ENCODE measurements around the gene C16orf96.

Gene C16orf96

DNA sequence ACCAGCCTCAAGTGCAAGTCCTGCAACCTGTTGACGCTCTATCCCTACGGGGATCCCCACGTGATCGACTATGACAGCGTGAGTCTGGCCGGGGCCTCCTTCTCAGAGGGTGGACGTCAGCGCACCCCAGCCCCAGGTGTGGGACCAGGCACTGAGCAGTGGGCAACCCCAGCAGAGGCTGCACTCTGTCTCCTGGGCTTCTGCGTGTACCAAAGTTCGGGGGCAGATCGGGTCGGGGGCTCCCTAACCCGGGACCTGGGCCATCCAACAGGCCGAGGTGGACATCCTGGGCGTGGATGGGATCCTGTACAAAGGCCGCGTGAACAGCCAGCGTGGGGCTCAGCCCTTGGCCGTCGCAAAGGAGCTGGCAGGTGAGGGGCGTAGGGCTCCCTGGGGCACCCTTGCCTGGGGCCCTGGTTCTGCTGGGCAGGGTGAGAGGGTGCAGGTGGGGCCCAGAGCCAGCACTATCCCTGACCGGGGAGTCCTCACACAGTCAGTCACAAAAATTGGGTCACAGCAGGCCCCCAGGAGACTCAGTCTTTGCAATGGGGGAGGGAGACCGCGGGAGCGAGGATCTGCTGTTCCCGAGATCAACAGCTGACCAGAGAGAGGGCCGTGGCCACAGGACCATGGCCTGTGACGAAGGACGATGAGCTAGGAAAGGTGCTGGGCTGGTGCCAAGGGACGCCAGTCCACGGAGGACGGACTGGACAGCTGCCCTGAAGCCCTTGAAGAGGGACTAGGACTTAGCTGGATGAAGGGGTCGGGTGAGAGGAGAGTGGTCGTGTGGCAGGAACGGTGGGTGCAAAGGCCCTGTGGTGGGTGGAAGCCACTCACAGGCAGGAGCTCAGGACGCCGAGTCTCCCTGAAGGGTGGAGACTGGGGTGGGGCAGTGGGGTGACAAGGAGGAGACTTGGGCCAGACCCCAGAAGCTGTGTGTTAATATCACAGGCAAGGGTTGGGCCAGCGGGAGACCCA, 38.6 kb downstream of the C16orf96 start:
- Histone ChIP-seq H3K27ac (ENCODE audit: low read depth, low read length) (no peak overlapping the region), H3K9me2 (replicated peaks; ENCODE audit: insufficient read depth, low read length) (no peaks in the 10 kb centered on the region), H3K4me3 (ENCODE audit: insufficient read depth, low read length, poor library complexity, severe bottlenecking) (no peak overlapping the region), H4K20me1 (ENCODE audit: low read depth, low read length) (no peaks in the 10 kb centered on the region), H3K36me3 (ENCODE audit: low read length) (no peaks in the 10 kb centered on the region), H3K79me2 (ENCODE audit: insufficient read depth, low read length) (no peaks in the 10 kb centered on the region), H3F3A (ENCODE audit: insufficient read depth) (no peaks in the 10 kb centered on the region), H3K9ac (ENCODE audit: low read length) (no peak overlapping the region), H2AFZ (ENCODE audit: low read depth, low read length, severe bottlenecking) (no peak overlapping the region), H3K27me3 (ENCODE audit: low read length) (no peaks in the 10 kb centered on the region), H3K9me3 (ENCODE audit: insufficient read depth, low read length) (no peaks in the 10 kb centered on the region), H3K4me2 (ENCODE audit: low read depth, low read length, poor library complexity, severe bottlenecking) (no peak overlapping the region)
- no peak for TF ChIP-seq EZH2phosphoT487 (conservative IDR thresholded peaks at IDR 0.05; ENCODE audit: low read length)
- TF ChIP-seq, protein P1, sequence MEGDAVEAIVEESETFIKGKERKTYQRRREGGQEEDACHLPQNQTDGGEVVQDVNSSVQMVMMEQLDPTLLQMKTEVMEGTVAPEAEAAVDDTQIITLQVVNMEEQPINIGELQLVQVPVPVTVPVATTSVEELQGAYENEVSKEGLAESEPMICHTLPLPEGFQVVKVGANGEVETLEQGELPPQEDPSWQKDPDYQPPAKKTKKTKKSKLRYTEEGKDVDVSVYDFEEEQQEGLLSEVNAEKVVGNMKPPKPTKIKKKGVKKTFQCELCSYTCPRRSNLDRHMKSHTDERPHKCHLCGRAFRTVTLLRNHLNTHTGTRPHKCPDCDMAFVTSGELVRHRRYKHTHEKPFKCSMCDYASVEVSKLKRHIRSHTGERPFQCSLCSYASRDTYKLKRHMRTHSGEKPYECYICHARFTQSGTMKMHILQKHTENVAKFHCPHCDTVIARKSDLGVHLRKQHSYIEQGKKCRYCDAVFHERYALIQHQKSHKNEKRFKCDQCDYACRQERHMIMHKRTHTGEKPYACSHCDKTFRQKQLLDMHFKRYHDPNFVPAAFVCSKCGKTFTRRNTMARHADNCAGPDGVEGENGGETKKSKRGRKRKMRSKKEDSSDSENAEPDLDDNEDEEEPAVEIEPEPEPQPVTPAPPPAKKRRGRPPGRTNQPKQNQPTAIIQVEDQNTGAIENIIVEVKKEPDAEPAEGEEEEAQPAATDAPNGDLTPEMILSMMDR (IDR thresholded peaks at IDR 0.05; ENCODE audit: insufficient read depth, low read length, poor library complexity, severe bottlenecking), result no peak

DNA sequence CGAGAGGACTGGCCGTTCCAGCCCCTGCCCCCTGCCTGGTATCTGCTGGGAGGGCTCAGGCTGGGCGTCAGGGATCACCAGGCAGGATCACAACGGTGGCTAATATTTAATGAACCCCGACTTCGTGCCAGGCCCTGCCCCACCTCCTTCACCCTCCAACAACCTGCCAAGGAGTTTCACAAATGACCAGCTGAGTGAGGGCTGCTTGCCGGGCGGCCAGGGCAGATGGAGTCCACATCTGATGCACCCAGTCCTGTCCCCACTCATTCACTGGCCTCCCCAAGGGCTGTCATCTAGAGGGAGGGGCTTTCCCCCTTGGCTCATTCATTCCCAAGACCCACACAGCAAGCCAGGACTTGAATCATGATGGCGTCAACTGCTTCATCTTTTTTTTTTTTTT, 41.0 kb downstream of the C16orf96 start:
- Histone ChIP-seq H3K36me3 (ENCODE audit: low read length) (no peaks in the 10 kb centered on the region), H3K27me3 (ENCODE audit: low read length) (no peaks in the 10 kb centered on the region), H3F3A (ENCODE audit: insufficient read depth) (no peaks in the 10 kb centered on the region), H3K79me2 (ENCODE audit: insufficient read depth, low read length) (no peaks in the 10 kb centered on the region), H3K9ac (ENCODE audit: low read length) (no peak overlapping the region), H4K20me1 (ENCODE audit: low read depth, low read length) (no peaks in the 10 kb centered on the region), H2AFZ (ENCODE audit: low read depth, low read length, severe bottlenecking) (no peak overlapping the region), H3K27ac (ENCODE audit: low read depth, low read length) (no peak overlapping the region), H3K9me2 (replicated peaks; ENCODE audit: insufficient read depth, low read length) (no peaks in the 10 kb centered on the region), H3K4me2 (ENCODE audit: low read depth, low read length, poor library complexity, severe bottlenecking) (no peak overlapping the region), H3K4me3 (ENCODE audit: insufficient read depth, low read length, poor library complexity, severe bottlenecking) (no peak overlapping the region), H3K9me3 (ENCODE audit: insufficient read depth, low read length) (no peaks in the 10 kb centered on the region)
- TF ChIP-seq, protein P1 (IDR thresholded peaks at IDR 0.05; ENCODE audit: insufficient read depth, low read length, poor library complexity, severe bottlenecking), result no peak
- TF ChIP-seq EZH2phosphoT487 (conservative IDR thresholded peaks at IDR 0.05; ENCODE audit: low read length), result 0 out of 2 replicates have a peak, but pooled peaks have one; percentile 24

GRCh38 chr16:4599037-4599436, 42.9 kb downstream of the C16orf96 start:
- H3K9ac ChIP-seq (ENCODE audit: low read length), result no peak overlapping the region
- no peaks in the 10 kb centered on the region for H3F3A ChIP-seq (ENCODE audit: insufficient read depth)
- H3K27me3 ChIP-seq (ENCODE audit: low read length), result no peaks in the 10 kb centered on the region
- H4K20me1 ChIP-seq (ENCODE audit: low read depth, low read length), result no peaks in the 10 kb centered on the region
- no peak overlapping the region for H3K4me3 ChIP-seq (ENCODE audit: insufficient read depth, low read length, poor library complexity, severe bottlenecking)
- no peak overlapping the region for H2AFZ ChIP-seq (ENCODE audit: low read depth, low read length, severe bottlenecking)
- H3K4me2 ChIP-seq (ENCODE audit: low read depth, low read length, poor library complexity, severe bottlenecking), result no peak overlapping the region
- H3K27ac ChIP-seq (ENCODE audit: low read depth, low read length), result no peak overlapping the region
- no peaks in the 10 kb centered on the region for H3K9me3 ChIP-seq (ENCODE audit: insufficient read depth, low read length)
- no peaks in the 10 kb centered on the region for H3K79me2 ChIP-seq (ENCODE audit: insufficient read depth, low read length)
- H3K36me3 ChIP-seq (ENCODE audit: low read length), result no peaks in the 10 kb centered on the region
- H3K9me2 ChIP-seq (replicated peaks; ENCODE audit: insufficient read depth, low read length), result no peaks in the 10 kb centered on the region
- TF ChIP-seq EZH2phosphoT487 (conservative IDR thresholded peaks at IDR 0.05; ENCODE audit: low read length), result no peak
- TF ChIP-seq, protein P1 (IDR thresholded peaks at IDR 0.05; ENCODE audit: insufficient read depth, low read length, poor library complexity, severe bottlenecking), result no peak

Data from SU-DHL-6 (cell line).